Measurements from ENCODE around the gene IDH3G.
"Not testable (repeated sequence)": the region's sequence is repeated elsewhere in the genome, so short reads cannot be mapped to it uniquely, and the experiment has no call there.

IDH3G gene

GRCh38 chrX:153794018-153794896, at the start of gene IDH3G, which contains the start of gene SSR4:
Gene IDH3G, minus strand, starts transcription at chrX:153794375. Its CDS starts 49 bp downstream, at chrX:153794326.
Gene SSR4, plus strand, starts transcription at chrX:153794668. Its CDS starts 20 bp downstream, at chrX:153794688.
- DNase-seq (ENCODE audit: low read depth, low spot score): peak; percentile 83

GRCh38 chrX:153836921-153837320, 42.7 kb upstream of the IDH3G start:
- DNase-seq (ENCODE audit: low read depth, low spot score): no peak

- DNase-seq (ENCODE audit: low read depth, low spot score): no peak
These were observed 38.6 kb upstream of the IDH3G start for GRCh38 chrX:153832728-153833127.

- no peak for DNase-seq (ENCODE audit: low read depth, low spot score)
These were observed 37.4 kb upstream of the IDH3G start for GRCh38 chrX:153831429-153832150.

GRCh38 chrX:153830640-153831428, 36.7 kb upstream of the IDH3G start:
- DNase-seq (ENCODE audit: low read depth, low spot score): no peak

GRCh38 chrX:153829799-153830639, 35.8 kb upstream of the IDH3G start, which contains the start of gene PDZD4:
Gene PDZD4, minus strand, starts transcription at chrX:153830544. Its CDS starts 246 bp downstream, at chrX:153830298.
- DNase-seq (ENCODE audit: low read depth, low spot score): no peak

- DNase-seq (ENCODE audit: low read depth, low spot score): no peak
These were observed 35.3 kb upstream of the IDH3G start for GRCh38 chrX:153829549-153829798.

GRCh38 chrX:153828723-153829548, 34.8 kb upstream of the IDH3G start:
- DNase-seq (ENCODE audit: low read depth, low spot score): no peak

- no peak for DNase-seq (ENCODE audit: low read depth, low spot score)
These were observed 34.1 kb upstream of the IDH3G start for GRCh38 chrX:153828308-153828707.

GRCh38 chrX:153827903-153828302, 33.7 kb upstream of the IDH3G start:
- DNase-seq (ENCODE audit: low read depth, low spot score): no peak

GRCh38 chrX:153827016-153827415, 32.8 kb upstream of the IDH3G start:
- no peak for DNase-seq (ENCODE audit: low read depth, low spot score)

- DNase-seq (ENCODE audit: low read depth, low spot score): no peak
These were observed 30.9 kb upstream of the IDH3G start for GRCh38 chrX:153825042-153825441.

- DNase-seq (ENCODE audit: low read depth, low spot score): no peak
These were observed 30.2 kb upstream of the IDH3G start for GRCh38 chrX:153824348-153824747.

GRCh38 chrX:153821066-153821465, 26.9 kb upstream of the IDH3G start:
- DNase-seq (ENCODE audit: low read depth, low spot score): no peak

- DNase-seq (ENCODE audit: low read depth, low spot score): no peak
These were observed 26.4 kb upstream of the IDH3G start for GRCh38 chrX:153820601-153821000.

GRCh38 chrX:153819384-153820040, 25.3 kb upstream of the IDH3G start:
- DNase-seq (ENCODE audit: low read depth, low spot score): no peak

GRCh38 chrX:153818571-153819383, 24.6 kb upstream of the IDH3G start:
- DNase-seq (ENCODE audit: low read depth, low spot score): no peak

- not testable (repeated sequence) for DNase-seq (ENCODE audit: low read depth, low spot score)
These were observed 23.9 kb upstream of the IDH3G start for GRCh38 chrX:153818064-153818463.
